LNCaP clone FGC (cell line): ENCODE measurements around the gene GTF3C4.
"Not testable (repeated sequence)": the region's sequence is repeated elsewhere in the genome, so short reads cannot be mapped to it uniquely, and the experiment has no call there.

ENCODE experiments used
- DNase-seq: peaks from one replicate; pipeline ENCODE4 v3.0.0-alpha.2; 2011; ENCODE audit warnings: low read depth
- H3K4me3 ChIP-seq: 2 replicates; pipeline ENCODE4 v1.5.1; 2011; ENCODE audit warnings: mild to moderate bottlenecking, low read depth, low read length, control low read depth
- CTCF ChIP-seq: IDR thresholded peaks from 2 replicates; pipeline ENCODE4 v1.5.1; 2012; ENCODE audit warnings: mild to moderate bottlenecking; ENCODE audit not compliant: control insufficient read depth, insufficient read depth; ENCODE audit errors: extremely low read depth

The GTF3C4 gene

DNA sequence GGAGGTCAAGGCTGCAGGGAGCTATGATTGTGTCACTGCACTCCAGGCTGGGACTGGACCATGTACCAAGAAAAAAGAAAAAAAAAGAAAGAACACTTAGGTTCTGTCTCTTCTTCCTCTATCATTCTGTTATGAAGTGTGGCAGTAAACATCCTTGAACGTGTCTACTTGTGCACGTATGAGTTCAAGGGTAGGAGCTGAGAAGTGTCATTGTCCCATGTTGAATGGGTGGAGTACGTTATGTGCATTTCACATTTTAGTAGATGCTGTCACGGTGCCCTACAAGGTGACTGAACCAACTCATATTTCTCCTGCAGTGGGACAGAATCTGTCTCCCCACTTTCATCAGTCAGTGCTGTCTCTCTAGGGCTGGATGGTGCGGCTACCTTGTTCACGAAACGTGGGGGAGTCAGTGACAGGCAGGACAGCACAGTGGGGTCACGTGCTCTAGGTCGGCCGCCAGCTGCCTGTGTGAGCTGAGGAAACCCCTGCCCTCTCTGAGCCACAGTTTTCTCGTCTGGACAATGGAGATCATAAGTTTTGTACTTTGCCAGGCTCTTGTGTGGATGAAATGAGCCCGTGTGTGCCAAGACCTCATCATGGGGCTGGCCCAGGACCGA is 47.2 kb downstream of the GTF3C4 start:
- no peak for DNase-seq
- no peak for TF ChIP-seq CTCF
- H3K4me3 ChIP-seq: no peak overlapping the region

- not testable (repeated sequence) for DNase-seq, H3K4me3 ChIP-seq
Observed at GRCh38 chr9:132718381-132718928, 48.2 kb downstream of the GTF3C4 start.

- no peak for DNase-seq
- TF ChIP-seq CTCF: no peak
- H3K4me3 ChIP-seq: no peak overlapping the region
Observed at GRCh38 chr9:132721661-132722060, 51.4 kb downstream of the GTF3C4 start.

DNA sequence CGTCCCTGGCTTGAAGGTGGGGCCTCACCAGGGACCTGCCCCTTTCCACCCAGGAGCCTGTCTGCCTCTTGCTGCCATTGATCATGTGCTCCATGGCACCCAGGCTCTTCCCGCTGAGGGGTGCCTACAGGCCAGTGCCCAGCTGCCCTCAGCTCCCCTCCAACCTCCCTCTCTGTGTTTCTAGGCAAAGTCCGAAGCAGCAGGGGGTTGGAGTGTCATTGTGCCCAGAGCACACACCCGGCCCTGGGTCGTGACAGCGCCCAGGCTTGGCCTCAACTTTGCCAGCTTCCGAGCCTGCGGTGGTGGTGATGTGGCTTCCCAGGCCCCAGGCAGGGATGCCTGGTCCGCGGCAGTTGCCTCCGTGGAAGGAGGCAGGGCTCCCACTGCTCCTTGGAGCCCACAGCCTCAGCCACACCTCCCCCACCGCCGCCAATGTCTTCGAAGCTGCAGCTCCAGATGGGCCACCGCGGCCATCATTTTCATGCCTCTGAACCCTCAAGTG is 52.4 kb downstream of the GTF3C4 start:
- H3K4me3 ChIP-seq: no peak overlapping the region
- no peak for TF ChIP-seq CTCF
- DNase-seq: no peak

GRCh38 chr9:132723809-132724208 is 53.5 kb downstream of the GTF3C4 start:
- DNase-seq: no peak
- H3K4me3 ChIP-seq: no peak overlapping the region
- TF ChIP-seq CTCF: no peak

DNA sequence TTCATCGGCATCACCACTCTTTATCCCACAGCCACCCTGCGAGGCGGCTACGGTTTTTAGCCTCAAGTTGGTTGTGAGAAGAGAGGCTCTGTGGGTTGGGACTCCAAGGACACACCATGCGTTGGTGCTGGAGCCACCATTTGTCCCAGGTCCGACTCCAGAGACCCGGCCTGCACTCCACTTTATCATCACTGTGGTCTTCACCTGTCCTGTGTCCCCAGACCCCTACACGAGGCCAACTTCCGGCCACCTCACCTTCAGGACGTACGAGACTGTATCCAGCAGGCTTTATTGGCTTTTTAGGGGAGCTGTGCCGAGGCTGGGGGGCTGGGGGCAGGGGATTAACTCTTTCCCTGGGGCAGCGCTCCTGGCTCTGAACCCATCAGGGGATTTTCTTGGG is 55.0 kb downstream of the GTF3C4 start:
- TF ChIP-seq CTCF: no peak
- H3K4me3 ChIP-seq: no peak overlapping the region
- DNase-seq: no peak

- DNase-seq: no peak
- no peak overlapping the region for H3K4me3 ChIP-seq
- no peak for TF ChIP-seq CTCF
Observed at GRCh38 chr9:132726576-132727130, 56.4 kb downstream of the GTF3C4 start.
